Natural killer cell (primary cell): ENCODE data around the gene ARHGEF2. TPM values are rescaled to one million over a fixed set of nuclear protein-coding genes. Genes with fewer than 3 reads are reported as not detected.

Experiments used
- ATAC-seq, 3 donors: fragments of 150-1000 bp in 2 of 3; fragments of 200-7000 bp in 1 of 3; cut with Tn5 transposase; 1 replicate in 1 of 3; 2 replicates in 2 of 3; pipeline ENCODE4 v1.10.0; 2021; ENCODE audit warnings: mild to moderate bottlenecking in 2 of 3, moderate library complexity in 2 of 3
- DNase-seq, 2 donors: peaks; one replicate each; pipeline versions ENCODE4 v3.0.0 to v3.0.0-alpha.2; 2013 to 2021; ENCODE audit warnings: mixed read lengths in 1 of 2
- H3K27ac ChIP-seq: one replicate; pipeline ENCODE4 v1.5.1; 2013; ENCODE audit warnings: mild to moderate bottlenecking, low read length
- H3K27me3 ChIP-seq: one replicate; pipeline ENCODE4 v1.6.1; 2013; ENCODE audit warnings: low read length; ENCODE audit not compliant: control insufficient read depth, insufficient read depth
- H3K36me3 ChIP-seq: one replicate; pipeline ENCODE4 v1.6.1; 2013; ENCODE audit warnings: low read length; ENCODE audit not compliant: control insufficient read depth, insufficient read depth
- H3K4me1 ChIP-seq: one replicate; pipeline ENCODE4 v1.6.1; 2013; ENCODE audit warnings: low read length; ENCODE audit not compliant: control insufficient read depth, insufficient read depth
- H3K4me3 ChIP-seq: one replicate; pipeline ENCODE4 v1.5.1; 2013; ENCODE audit warnings: low read length
- H3K9me3 ChIP-seq: one replicate; pipeline ENCODE4 v1.6.1; 2013; ENCODE audit warnings: low read length; ENCODE audit not compliant: control insufficient read depth, insufficient read depth
- H3K27ac Mint-ChIP-seq, 2 donors: one replicate each; pipeline ENCODE4 v1.8.0; 2022; ENCODE audit warnings: mild to moderate bottlenecking in 2 of 2, mixed read lengths in 2 of 2, moderate library complexity in 1 of 2
- H3K27me3 Mint-ChIP-seq, 2 donors: one replicate each; pipeline ENCODE4 v1.8.0; 2022; ENCODE audit warnings: low read depth in 2 of 2, mixed read lengths in 2 of 2
- H3K36me3 Mint-ChIP-seq: one replicate; pipeline ENCODE4 v1.8.0; 2022; ENCODE audit warnings: mixed read lengths
- H3K4me1 Mint-ChIP-seq, 2 donors: one replicate each; pipeline ENCODE4 v1.8.0; 2022; ENCODE audit warnings: mixed read lengths in 2 of 2
- H3K4me3 Mint-ChIP-seq: one replicate; pipeline ENCODE4 v1.8.0; 2022; ENCODE audit warnings: mild to moderate bottlenecking, moderate library complexity, mixed read lengths
- H3K9me3 Mint-ChIP-seq, 2 donors: one replicate each; pipeline ENCODE4 v1.8.0; 2022; ENCODE audit warnings: mixed read lengths in 2 of 2
- CTCF ChIP-seq: fragments of 200-600 bp; IDR thresholded peaks from one replicate; pipeline ENCODE4 v1.8.0; 2022; ENCODE audit warnings: antibody characterized with exemption
- WGBS: methylation state at CpG from one replicate; pipeline ENCODE4 v1.1.7; 2013; ENCODE audit warnings: missing lambda C conversion rate; ENCODE audit not compliant: insufficient coverage; 5-methylcytosine and 5-hydroxymethylcytosine counted together
- intact Hi-C: fragments of 100-400 bp; cut with micrococcal nuclease; formaldehyde crosslinking; loops from one replicate; pipeline ENCODE4 v1.14.2; 2022
- total RNA-seq, 4 donors: library from RNA; stranded (reverse); fragments of 120-200 nt in 1 of 4; gene quantifications; one replicate each; pipeline versions ENCODE4 v1.2.3 to v1.2.4, GENCODE V29; 2013 to 2022

The ARHGEF2 gene
- total RNA-seq, 3 donors from 2014 or later (not counting 1 experiment from before 2014, with no cell fraction given): 143 to 200 (median 147) TPM

- intact Hi-C loops: loop anchor here (1.0 to 5.0 kb wide), 2 partner anchors 24 to 67 kb away; partner anchors contain the start of genes ARHGEF2 and KHDC4
- Mint-ChIP-seq H3K27ac (peak overlapping the region; percentile 95 to 99), H3K36me3 (peaks cover 12% of the 10 kb centered on the region), H3K27me3 (no peaks in the 10 kb centered on the region), H3K9me3 (no peaks in the 10 kb centered on the region), H3K4me1 (peaks cover 21 to 25% of the 10 kb centered on the region in 2 donors), H3K4me3 (peak overlapping the region; percentile 99)
- Histone ChIP-seq H3K27me3 (no peaks in the 10 kb centered on the region), H3K27ac (peak overlapping the region; percentile 71), H3K9me3 (no peaks in the 10 kb centered on the region), H3K36me3 (peaks cover 47% of the 10 kb centered on the region), H3K4me3 (peak overlapping the region; percentile 71), H3K4me1 (peaks cover 11% of the 10 kb centered on the region)
- WGBS: 8% methylated on average over 8 of the region's 11 CpGs
- DNase-seq: peak in 1 of 2 donors; percentile 53
- no peak for TF ChIP-seq CTCF
- peak; percentile 38 to 55 (median 42) for ATAC-seq
These were observed 67.7 kb downstream of the ARHGEF2 start for GRCh38 chr1:155910621-155911121.

- intact Hi-C loops: loop anchor here (5.0 kb wide), 1 partner anchor 67 kb away; the partner anchor contains the start of gene ARHGEF2
- peaks cover 10% of the 10 kb centered on the region for H3K36me3 Mint-ChIP-seq
- 58% methylated on average over 2 of the region's 4 CpGs for WGBS
These were observed 68.5 kb downstream of the ARHGEF2 start for GRCh38 chr1:155909894-155910293.

GRCh38 chr1:155904261-155904660 is 74.1 kb downstream of the ARHGEF2 start:
- no peaks in the 10 kb centered on the region for H3K27me3 ChIP-seq
- TF ChIP-seq CTCF: no peak
- no peaks in the 10 kb centered on the region for H3K27me3 Mint-ChIP-seq
- WGBS: 93% methylated on average over 12 of the region's 12 CpGs
- no peak overlapping the region for H3K4me3 ChIP-seq
- no peaks in the 10 kb centered on the region for H3K9me3 ChIP-seq
- H3K36me3 Mint-ChIP-seq: peaks cover 21% of the 10 kb centered on the region
- peaks cover 68% of the 10 kb centered on the region for H3K36me3 ChIP-seq
- intact Hi-C loops: no loop called here
- no peak overlapping the region for H3K27ac ChIP-seq
- no peak for DNase-seq
- no peak overlapping the region for H3K4me3 Mint-ChIP-seq
- no peaks in the 10 kb centered on the region for H3K9me3 Mint-ChIP-seq
- H3K27ac Mint-ChIP-seq: no peak overlapping the region
- H3K4me1 Mint-ChIP-seq: peaks cover 0 to 6% of the 10 kb centered on the region in 2 donors
- ATAC-seq: no peak
- no peaks in the 10 kb centered on the region for H3K4me1 ChIP-seq

More at GRCh38 chr1:155909894-155910293, 68.5 kb downstream of the ARHGEF2 start:
- Histone ChIP-seq H3K9me3 (no peaks in the 10 kb centered on the region), H3K4me3 (no peak overlapping the region), H3K4me1 (peaks cover 11% of the 10 kb centered on the region), H3K27ac (no peak overlapping the region), H3K27me3 (no peaks in the 10 kb centered on the region), H3K36me3 (peaks cover 49% of the 10 kb centered on the region)
- Mint-ChIP-seq H3K27me3 (no peaks in the 10 kb centered on the region), H3K4me1 (peaks cover 21 to 25% of the 10 kb centered on the region in 2 donors), H3K4me3 (peak overlapping the region; percentile 99), H3K9me3 (no peaks in the 10 kb centered on the region), H3K27ac (peak overlapping the region; percentile 95 to 99)
- peak in 1 of 2 donors; percentile 35 for DNase-seq
- no peak for TF ChIP-seq CTCF
- ATAC-seq: peak in 1 of 3 donors; percentile 40

- H3K36me3 Mint-ChIP-seq: peaks cover 28% of the 10 kb centered on the region
These were observed 78.2 kb downstream of the ARHGEF2 start for GRCh38 chr1:155900161-155900560.

More at GRCh38 chr1:155900161-155900560, 78.2 kb downstream of the ARHGEF2 start:
- no peak for ATAC-seq
- no peak for TF ChIP-seq CTCF
- intact Hi-C loops: no loop called here
- Mint-ChIP-seq H3K9me3 (no peaks in the 10 kb centered on the region), H3K4me3 (no peak overlapping the region), H3K4me1 (peaks cover 0 to 6% of the 10 kb centered on the region in 2 donors), H3K27me3 (no peaks in the 10 kb centered on the region), H3K27ac (no peak overlapping the region)
- no peaks in the 10 kb centered on the region for H3K9me3 ChIP-seq
- no peak overlapping the region for H3K4me3 ChIP-seq
- H3K27me3 ChIP-seq: no peaks in the 10 kb centered on the region
- 91% methylated on average over 4 of the region's 4 CpGs for WGBS
- H3K4me1 ChIP-seq: no peaks in the 10 kb centered on the region
- no peak overlapping the region for H3K27ac ChIP-seq
- DNase-seq: no peak
- peaks cover 68% of the 10 kb centered on the region for H3K36me3 ChIP-seq
